GF-D8 (cell line): ENCODE results near the gene NOC2L.
A peak's percentile ranks its signal among the peaks of the same experiment; 100 is the strongest.

Experiments
- DNase-seq: peaks from one replicate; lab custom pipeline; 2025; lab: John Stamatoyannopoulos, UW

NOC2L gene

GRCh38 chr1:929712-930632 is 29.1 kb downstream of the NOC2L start:
- DNase-seq: no peak

- DNase-seq: no peak
Measured at GRCh38 chr1:928825-929661, 30.0 kb downstream of the NOC2L start.

DNA sequence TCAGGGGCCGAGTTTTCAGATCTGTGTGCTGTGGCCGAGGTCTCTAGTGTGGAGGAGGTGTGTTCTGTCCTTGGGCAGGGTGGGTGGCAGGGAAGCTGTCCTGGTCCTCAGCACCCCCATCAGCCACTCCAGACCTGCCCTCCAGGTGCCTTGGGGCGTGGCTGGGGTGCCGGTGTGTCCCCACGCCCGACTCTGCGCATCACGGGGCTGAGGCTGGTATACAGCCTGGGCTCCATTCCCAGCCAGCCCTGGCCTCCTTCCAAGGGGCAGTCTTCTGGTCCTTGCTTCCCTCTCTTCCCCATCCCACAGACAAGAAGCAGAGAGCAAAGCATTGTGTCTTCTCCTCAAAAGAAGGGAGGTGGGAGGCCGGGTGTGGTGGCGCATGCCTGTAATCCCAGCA is 31.3 kb downstream of the NOC2L start:
- no peak for DNase-seq

DNA sequence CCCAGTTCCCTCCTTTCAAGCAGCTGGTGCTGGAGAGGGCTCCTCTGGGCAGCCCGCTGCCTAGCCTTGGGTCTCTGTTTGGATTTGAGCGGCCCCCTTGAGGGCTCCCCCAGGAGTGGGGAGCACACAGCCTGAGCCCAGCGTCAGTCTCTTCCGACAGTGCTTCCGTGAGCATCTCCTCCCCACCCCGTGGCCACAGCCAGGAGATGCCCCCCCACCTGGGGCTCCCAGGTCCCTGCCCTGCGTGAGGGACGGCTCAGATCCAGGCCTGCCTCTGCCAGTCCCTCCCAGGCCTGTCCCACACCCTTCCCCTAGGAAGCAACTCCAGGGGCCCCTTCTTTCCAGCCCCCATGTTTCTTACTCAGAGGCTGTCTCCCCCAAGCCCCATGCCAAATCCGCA is 31.8 kb downstream of the NOC2L start:
- DNase-seq: no peak

GRCh38 chr1:925561-926421 is 33.3 kb downstream of the NOC2L start:
- DNase-seq: no peak

GRCh38 chr1:924656-925560 is 34.1 kb downstream of the NOC2L start:
- DNase-seq: no peak

- no peak for DNase-seq
Measured at GRCh38 chr1:923991-924655, 34.9 kb downstream of the NOC2L start.

DNA sequence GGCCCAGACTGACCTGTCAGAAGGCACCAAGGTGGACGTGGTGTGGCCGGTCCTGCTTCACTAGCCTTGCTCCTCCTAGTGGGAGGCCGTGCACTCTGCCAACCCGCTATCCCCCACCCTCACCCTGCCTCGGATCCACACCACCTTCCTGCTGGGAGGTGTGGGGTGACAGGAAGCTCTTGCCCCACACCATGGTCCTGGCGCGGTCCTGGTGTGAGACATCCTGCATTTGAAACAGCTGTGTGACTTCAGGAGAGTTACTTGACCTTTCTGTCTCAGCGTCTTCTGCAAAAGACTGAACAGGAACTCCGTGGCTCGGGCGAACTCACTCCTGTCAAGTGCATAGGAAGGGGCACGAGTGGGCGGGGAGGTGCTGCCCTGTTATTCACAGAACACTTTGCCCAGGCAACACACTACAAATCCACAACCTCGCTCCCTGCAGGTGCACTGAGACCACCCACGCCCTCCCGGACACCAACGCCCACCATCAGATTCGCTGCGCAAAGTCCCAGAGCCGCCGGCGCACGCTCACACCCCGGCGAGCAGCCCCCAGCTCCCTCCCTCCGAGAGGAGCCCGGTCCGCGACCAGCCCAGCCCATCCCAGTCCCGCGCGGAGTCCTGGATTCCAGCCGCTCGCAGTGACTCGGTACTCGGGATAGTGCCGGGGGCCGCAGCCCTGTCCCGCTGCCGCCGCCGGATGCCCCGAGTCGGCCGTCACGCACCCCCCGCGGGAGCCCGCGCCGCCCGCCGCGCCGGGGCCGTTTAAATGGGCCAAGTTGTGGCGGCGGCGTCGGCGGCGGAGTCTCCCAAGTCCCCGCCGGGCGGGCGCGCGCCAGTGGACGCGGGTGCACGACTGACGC is 35.7 kb downstream of the NOC2L start, which contains the start of gene SAMD11:
Gene SAMD11, plus strand, starts transcription at position 793 of the 860 bp plus-strand sequence. CDS start 509 bp downstream, outside the sequence.
- DNase-seq: peak; percentile 25

DNA sequence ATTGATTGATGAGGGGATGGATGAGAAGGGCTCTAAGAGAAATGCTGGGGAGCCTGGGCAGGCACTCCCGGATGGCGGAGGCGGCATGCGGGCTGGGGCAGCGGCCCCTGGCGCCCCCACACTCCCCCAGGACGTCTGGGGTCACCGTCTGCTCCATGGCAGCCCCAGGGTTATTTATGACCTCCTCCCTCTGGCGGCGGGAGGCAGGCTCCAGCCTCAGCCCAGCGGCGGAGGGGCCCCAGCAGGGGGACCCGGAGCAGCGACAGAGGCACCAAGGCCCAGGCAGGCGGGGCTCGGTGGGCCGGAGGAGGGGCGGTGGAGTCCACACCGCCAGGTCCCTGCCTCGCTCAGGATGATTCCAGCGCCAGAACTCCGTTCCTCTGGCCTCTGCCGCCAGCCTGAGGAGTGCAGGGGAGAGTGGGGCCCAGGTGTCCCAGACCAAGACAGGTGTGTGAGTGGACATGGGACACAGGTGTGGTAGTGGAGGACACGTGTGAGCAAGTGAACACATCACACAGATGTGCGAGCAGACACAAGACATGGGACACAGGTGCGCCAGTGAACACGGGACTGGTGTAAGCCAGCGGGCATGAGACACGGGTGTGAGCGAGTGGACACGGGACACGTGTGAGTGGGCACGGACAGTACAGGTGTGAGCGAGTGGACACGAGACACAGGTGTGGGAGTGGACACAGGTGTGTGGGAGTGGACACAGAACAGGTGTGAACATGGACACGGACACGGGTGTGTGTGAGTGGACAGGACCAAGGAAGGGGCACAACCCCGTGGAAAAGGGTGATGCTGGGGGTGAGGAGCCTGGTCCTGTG is 37.8 kb downstream of the NOC2L start:
- DNase-seq: no peak

DNA sequence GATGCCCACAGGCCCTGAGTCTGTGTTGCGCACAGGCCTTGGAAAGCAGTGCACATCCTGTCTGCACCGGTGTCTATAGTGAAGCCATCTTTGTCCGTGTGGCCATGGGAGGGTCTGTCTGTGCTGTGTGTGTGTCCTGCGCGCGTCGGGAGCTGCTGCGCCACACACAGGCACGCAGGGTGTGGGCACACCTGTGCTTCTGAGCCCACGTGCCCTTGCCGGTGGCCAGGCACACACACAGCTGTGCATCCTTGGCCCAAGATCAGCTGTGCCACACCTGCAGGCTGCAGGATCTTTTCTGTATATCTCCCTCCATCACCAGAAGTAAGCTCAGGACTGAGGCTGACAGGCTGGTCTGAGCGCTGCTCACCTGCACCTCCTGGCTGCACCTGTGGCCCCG is 38.5 kb downstream of the NOC2L start:
- DNase-seq: no peak

- DNase-seq: no peak
Measured at GRCh38 chr1:920010-920409, 39.0 kb downstream of the NOC2L start.

DNA sequence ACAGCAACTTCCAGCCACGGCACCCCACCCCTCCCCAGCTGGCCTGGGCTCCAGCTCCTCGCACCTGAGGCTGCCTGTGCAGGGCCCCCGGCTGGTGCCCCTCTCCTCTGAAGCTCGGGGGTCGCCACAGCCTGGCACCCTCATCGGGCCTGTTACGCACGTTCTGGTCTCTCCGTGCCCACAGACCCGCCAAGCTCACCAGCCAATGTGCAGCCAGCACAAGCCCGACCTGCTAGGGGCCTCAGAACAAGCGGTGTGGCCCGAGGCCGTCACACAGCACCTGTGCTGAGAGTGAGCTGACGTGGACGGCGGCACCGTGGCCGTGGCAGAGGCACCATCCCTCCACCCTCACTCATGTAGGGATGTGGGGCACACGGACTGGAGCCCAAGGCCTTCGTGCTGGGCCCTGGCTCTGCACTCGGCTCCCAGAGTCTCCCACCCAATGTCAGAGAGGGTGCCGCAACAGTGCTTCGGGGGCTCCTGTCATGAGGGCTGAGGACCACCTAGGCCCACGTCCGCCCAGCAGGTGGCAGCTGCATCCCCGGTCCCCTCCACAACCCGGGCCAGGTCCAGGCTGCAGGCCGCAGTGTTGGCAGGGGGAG is 39.7 kb downstream of the NOC2L start:
- DNase-seq: no peak

DNA sequence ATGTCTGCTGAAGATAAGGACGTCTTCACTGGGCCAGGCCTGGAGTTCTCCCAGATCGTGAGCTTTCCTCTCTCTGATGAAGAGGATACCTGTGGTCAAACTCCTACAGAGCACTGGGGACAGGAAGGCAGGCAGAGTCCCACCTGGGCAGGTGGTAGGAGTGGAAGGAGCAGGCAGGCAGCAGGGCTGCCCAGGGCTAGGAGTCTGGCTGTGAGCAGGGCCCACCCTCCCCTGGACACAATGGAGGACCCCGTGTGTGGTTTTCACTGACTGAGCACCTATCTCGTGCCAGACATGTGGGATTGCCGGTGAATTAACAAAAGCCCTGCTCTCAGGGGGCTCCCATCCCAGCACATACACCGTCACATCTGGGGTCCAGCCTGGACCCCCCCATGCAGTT is 40.2 kb downstream of the NOC2L start:
- DNase-seq: no peak

DNA sequence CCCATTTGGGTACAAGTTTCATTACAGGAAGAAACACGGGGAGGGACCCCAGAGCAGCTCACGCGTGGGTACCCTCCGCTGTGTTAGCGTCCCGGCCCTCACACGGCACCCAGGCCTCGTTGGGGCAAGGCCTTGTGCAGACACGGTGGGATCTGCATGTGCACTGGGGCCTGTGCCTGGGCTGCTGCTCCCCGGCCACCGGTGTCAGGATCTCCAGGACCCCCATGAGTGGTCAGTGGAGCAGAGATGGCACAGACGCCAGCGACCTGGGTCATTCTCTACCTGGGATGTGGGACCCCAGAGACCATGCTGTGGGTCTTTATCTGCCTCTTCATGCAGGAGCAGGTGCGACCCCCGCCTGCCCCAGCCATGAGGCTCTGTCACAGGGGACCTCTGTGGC is 40.7 kb downstream of the NOC2L start:
- DNase-seq: no peak

GRCh38 chr1:917466-918091 is 41.5 kb downstream of the NOC2L start:
- DNase-seq: no peak

DNA sequence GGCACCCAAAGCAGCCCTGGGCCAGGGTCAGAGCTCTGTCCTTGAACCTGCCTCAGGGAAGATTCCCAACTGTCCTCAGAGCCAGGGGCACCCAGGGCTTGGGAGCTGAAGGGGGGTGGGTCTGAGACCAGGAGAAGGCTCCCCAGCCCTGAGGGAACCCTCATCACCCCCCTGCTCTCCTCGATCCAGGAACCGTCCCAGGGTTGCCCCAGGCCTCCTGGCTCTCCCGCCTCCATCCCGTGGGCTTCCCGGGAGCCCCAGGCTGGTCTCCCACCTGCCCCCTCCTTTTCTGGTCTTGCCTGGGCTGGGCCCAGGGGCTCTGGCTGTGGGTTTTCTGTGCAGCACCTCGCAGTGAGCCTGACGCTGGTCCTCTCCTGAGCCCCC is 42.0 kb downstream of the NOC2L start:
- DNase-seq: no peak
